Liver (tissue), 9 donors: ENCODE results near the gene TBC1D21. TPM values are rescaled to one million over a fixed set of nuclear protein-coding genes. Genes with fewer than 3 reads are reported as not detected.

Source experiments
- DNase-seq: peaks from one replicate; pipeline ENCODE4 v3.0.0-alpha.2; 2017; ENCODE audit warnings: low spot score
- H3K27ac ChIP-seq, 2 donors: one replicate each; pipeline ENCODE4 v1.7.0; 2013; ENCODE audit warnings: inconsistent platforms in 2 of 2, low read length in 2 of 2, control low read depth in 1 of 2, low read depth in 1 of 2, mild to moderate bottlenecking in 1 of 2
- H3K27me3 ChIP-seq, 4 donors: one replicate each; pipeline versions ENCODE4 v1.6.1 to v1.7.0; 2013; ENCODE audit warnings: low read length in 3 of 4, inconsistent platforms in 1 of 4, mild to moderate bottlenecking in 1 of 4, moderate library complexity in 1 of 4; ENCODE audit not compliant: control insufficient read depth in 4 of 4, insufficient read depth in 4 of 4
- H3K36me3 ChIP-seq, 4 donors: one replicate each; pipeline versions ENCODE4 v1.6.1 to v1.7.0; 2013; ENCODE audit warnings: low read length in 3 of 4, mild to moderate bottlenecking in 3 of 4, low read depth in 1 of 4, moderate library complexity in 1 of 4; ENCODE audit not compliant: control insufficient read depth in 4 of 4, insufficient read depth in 3 of 4
- H3K4me1 ChIP-seq, 4 donors: one replicate each; pipeline versions ENCODE4 v1.6.1 to v1.7.0; 2013; ENCODE audit warnings: low read length in 3 of 4, mild to moderate bottlenecking in 3 of 4, moderate library complexity in 1 of 4; ENCODE audit not compliant: control insufficient read depth in 4 of 4, insufficient read depth in 4 of 4
- H3K4me3 ChIP-seq, 3 donors: one replicate each; pipeline versions ENCODE4 v1.6.1 to v1.7.0; 2013; ENCODE audit warnings: low read length in 3 of 3, control low read depth in 1 of 3, low read depth in 1 of 3, mild to moderate bottlenecking in 1 of 3
- H3K9ac ChIP-seq, 2 donors: one replicate each; pipeline ENCODE4 v1.7.0; 2013; ENCODE audit warnings: low read length in 2 of 2, mild to moderate bottlenecking in 2 of 2, moderate library complexity in 2 of 2, control low read depth in 1 of 2, low read depth in 1 of 2
- H3K9me3 ChIP-seq, 4 donors: one replicate each; pipeline versions ENCODE4 v1.6.1 to v1.7.0; 2013; ENCODE audit warnings: low read length in 3 of 4; ENCODE audit not compliant: control insufficient read depth in 4 of 4
- ATF3 ChIP-seq: IDR thresholded peaks from 2 replicates; pipeline ENCODE4 v1.6.1; 2016; ENCODE audit warnings: antibody characterized with exemption
- CTCF ChIP-seq: fragments of 150-350 bp; IDR thresholded peaks from 2 replicates; pipeline ENCODE4 v1.5.1; 2017; ENCODE audit warnings: improper control_type of control experiment, low read depth, low read length; ENCODE audit not compliant: missing input control
- EGR1 ChIP-seq, 2 donors: IDR thresholded peaks; 2 replicates each; pipeline ENCODE4 v1.6.1; 2016 to 2018; ENCODE audit warnings: antibody characterized with exemption in 2 of 2, low read depth in 2 of 2
- FOXA1 ChIP-seq: IDR thresholded peaks from 2 replicates; pipeline ENCODE4 v1.6.1; 2016; ENCODE audit warnings: antibody characterized with exemption
- FOXA2 ChIP-seq: IDR thresholded peaks from 2 replicates; pipeline ENCODE4 v1.6.1; 2016; ENCODE audit warnings: antibody characterized with exemption
- GABPA ChIP-seq, 2 donors: IDR thresholded peaks in 1 of 2; conservative IDR thresholded peaks in 1 of 2; 2 replicates each; pipeline ENCODE4 v1.6.1; 2016; ENCODE audit warnings: antibody characterized with exemption in 2 of 2, mild to moderate bottlenecking in 1 of 2, moderate library complexity in 1 of 2
- HNF4A ChIP-seq, 2 donors: conservative IDR thresholded peaks; 2 replicates each; pipeline ENCODE4 v1.6.1; 2016; ENCODE audit warnings: antibody characterized with exemption in 2 of 2, mild to moderate bottlenecking in 2 of 2
- HNF4G ChIP-seq: IDR thresholded peaks from 2 replicates; pipeline ENCODE4 v1.6.1; 2016; ENCODE audit warnings: antibody characterized with exemption
- JUND ChIP-seq, 2 donors: IDR thresholded peaks; 2 replicates each; pipeline ENCODE4 v1.6.1; 2016; ENCODE audit warnings: antibody characterized with exemption in 2 of 2
- MAX ChIP-seq: IDR thresholded peaks from 2 replicates; pipeline ENCODE4 v1.6.1; 2016; ENCODE audit warnings: antibody characterized with exemption
- NR2F2 ChIP-seq: IDR thresholded peaks from 2 replicates; pipeline ENCODE4 v1.6.1; 2016; ENCODE audit warnings: antibody characterized with exemption
- RAD21 ChIP-seq, 2 donors: IDR thresholded peaks; 2 replicates each; pipeline ENCODE4 v1.6.1; 2016; ENCODE audit warnings: antibody characterized with exemption in 2 of 2, mild to moderate bottlenecking in 2 of 2
- REST ChIP-seq: IDR thresholded peaks from 2 replicates; pipeline ENCODE4 v1.6.1; 2016; ENCODE audit warnings: antibody characterized with exemption, mild to moderate bottlenecking
- RXRA ChIP-seq, 2 donors: IDR thresholded peaks; 2 replicates each; pipeline ENCODE4 v1.6.1; 2017 to 2018; ENCODE audit warnings: antibody characterized with exemption in 2 of 2, mild to moderate bottlenecking in 1 of 2
- SP1 ChIP-seq: IDR thresholded peaks from 2 replicates; pipeline ENCODE4 v1.6.1; 2018; ENCODE audit warnings: antibody characterized with exemption, mild to moderate bottlenecking
- TAF1 ChIP-seq: conservative IDR thresholded peaks from 2 replicates; pipeline ENCODE4 v1.6.1; 2016; ENCODE audit warnings: antibody characterized with exemption, mild to moderate bottlenecking
- YY1 ChIP-seq: IDR thresholded peaks from 2 replicates; pipeline ENCODE4 v1.6.1; 2016; ENCODE audit warnings: antibody characterized with exemption, mild to moderate bottlenecking
- ZBTB33 ChIP-seq: IDR thresholded peaks from 2 replicates; pipeline ENCODE4 v1.6.1; 2016; ENCODE audit warnings: antibody characterized with exemption
- WGBS: extraction: QIAGEN DNeasy Blood & Tissue Kit; methylation state at CpG from one replicate; pipeline ENCODE4 v1.1.7; 2013; 5-methylcytosine and 5-hydroxymethylcytosine counted together
- polyA plus RNA-seq, 2 donors: library from polyadenylated mRNA; stranded (reverse) in 1 of 2; unstranded in 1 of 2; fragments of 200-250 nt in 1 of 2; fragments of >200 nt in 1 of 2; fragmentation: Nextera tagmentation in 1 of 2; extraction: Ambion mirVana in 1 of 2; gene quantifications; one replicate each; pipeline versions ENCODE4 v1.2.1 to v1.2.3, GENCODE V29; 2013 to 2015
- total RNA-seq, 2 donors: library from RNA; depleted of rRNA; stranded (reverse); fragments of >200 nt; gene quantifications; one replicate each; pipeline ENCODE4 v1.2.3, GENCODE V29; 2014
- donor health status: healthy.
- donor health status: healthy.
- donor health status: healthy.
- donor health status: healthy.
- donor health status: healthy.

TBC1D21 gene
- total and polyA plus RNA-seq, 4 donors, result not detected

- TF ChIP-seq CTCF, result no peak
- no peak for TF ChIP-seq RAD21 (IDR thresholded peaks at IDR 0.05)
- no peak for TF ChIP-seq TAF1
- TF ChIP-seq ATF3, result no peak
- no peak for TF ChIP-seq EGR1 (IDR thresholded peaks at IDR 0.05; ENCODE audit: low read depth in 2 of 2)
- no peak for TF ChIP-seq HNF4A (conservative IDR thresholded peaks at IDR 0.05)
- no peak for TF ChIP-seq JUND (IDR thresholded peaks at IDR 0.05)
These were observed 60.9 kb downstream of the TBC1D21 start (continued) for GRCh38 chr15:73934281-73934680.

- Histone ChIP-seq H3K36me3 (no peaks in the 10 kb centered on the region), H3K9ac (no peak overlapping the region), H3K27me3 (no peaks in the 10 kb centered on the region), H3K4me3 (no peak overlapping the region), H3K9me3 (no peaks in the 10 kb centered on the region), H3K4me1 (peaks cover 0 to 4% (median 1%) of the 10 kb centered on the region in 4 donors), H3K27ac (no peak overlapping the region)
- WGBS, result 95% methylated on average over 4 of the region's 4 CpGs
- no peak for TF ChIP-seq HNF4A (conservative IDR thresholded peaks at IDR 0.05)
- no peak for TF ChIP-seq REST
- no peak for DNase-seq
These were observed 62.2 kb downstream of the TBC1D21 start for GRCh38 chr15:73935547-73935946.

- H3K27me3 ChIP-seq, result no peaks in the 10 kb centered on the region
- TF ChIP-seq JUND (IDR thresholded peaks at IDR 0.05), result no peak
- no peak for TF ChIP-seq SP1
- no peak for TF ChIP-seq EGR1 (IDR thresholded peaks at IDR 0.05; ENCODE audit: low read depth in 2 of 2)
- TF ChIP-seq FOXA1, result no peak
- no peak for TF ChIP-seq GABPA (IDR thresholded peaks at IDR 0.05 in 1 of 2, conservative IDR thresholded peaks at IDR 0.05 in 1 of 2)
- no peak for TF ChIP-seq RXRA (IDR thresholded peaks at IDR 0.05)
- TF ChIP-seq YY1, result no peak
- no peak for TF ChIP-seq MAX
- TF ChIP-seq NR2F2, result no peak
- TF ChIP-seq HNF4G, result no peak
- no peak for TF ChIP-seq FOXA2
- TF ChIP-seq TAF1, result no peak
- no peak for TF ChIP-seq ZBTB33
- TF ChIP-seq HNF4A (conservative IDR thresholded peaks at IDR 0.05), result no peak
- TF ChIP-seq ATF3, result no peak
- no peak for TF ChIP-seq RAD21 (IDR thresholded peaks at IDR 0.05)
- no peak overlapping the region for H3K27ac ChIP-seq
- WGBS, result 55% methylated on average over 5 of the region's 5 CpGs
- H3K4me3 ChIP-seq, result no peak overlapping the region
- H3K9ac ChIP-seq, result no peak overlapping the region
- H3K36me3 ChIP-seq, result no peaks in the 10 kb centered on the region
- DNase-seq, result no peak
- H3K4me1 ChIP-seq, result peaks cover 0 to 8% (median 1%) of the 10 kb centered on the region in 4 donors
- no peaks in the 10 kb centered on the region for H3K9me3 ChIP-seq
These were observed 62.8 kb downstream of the TBC1D21 start for GRCh38 chr15:73936181-73936580.
